ES-I3 (cell line): Measurements from ENCODE around the gene RTRAF.
A peak's percentile ranks its signal among the peaks of the same experiment; 100 is the strongest.

ENCODE experiments used
- H3K36me3 ChIP-seq: 2 replicates; pipeline ENCODE4 v1.6.1; 2013; ENCODE audit warnings: mild to moderate bottlenecking, low read length, control low read depth, moderate library complexity; ENCODE audit not compliant: insufficient read depth
- H3K4me1 ChIP-seq: 2 replicates; pipeline ENCODE4 v1.6.1; 2013; ENCODE audit warnings: mild to moderate bottlenecking, control low read depth, low read length; ENCODE audit not compliant: insufficient read depth
- H3K9ac ChIP-seq: 2 replicates; pipeline ENCODE4 v1.6.1; 2013; ENCODE audit warnings: low read depth, mild to moderate bottlenecking, low read length, moderate library complexity
- H3K9me3 ChIP-seq: 2 replicates; pipeline ENCODE4 v1.6.1; 2013; ENCODE audit warnings: mild to moderate bottlenecking, low read length, moderate library complexity; ENCODE audit not compliant: control insufficient read depth, insufficient read depth

The RTRAF gene

GRCh38 chr14:51972566-51972965, 16.8 kb upstream of the RTRAF start:
- H3K4me1 ChIP-seq: no peaks in the 10 kb centered on the region
- no peaks in the 10 kb centered on the region for H3K9me3 ChIP-seq
- H3K36me3 ChIP-seq: no peaks in the 10 kb centered on the region
- H3K9ac ChIP-seq: no peak overlapping the region

GRCh38 chr14:51977075-51977474, 12.3 kb upstream of the RTRAF start:
- H3K4me1 ChIP-seq: no peaks in the 10 kb centered on the region
- H3K36me3 ChIP-seq: no peaks in the 10 kb centered on the region
- no peaks in the 10 kb centered on the region for H3K9me3 ChIP-seq
- H3K9ac ChIP-seq: no peak overlapping the region

GRCh38 chr14:51978681-51979085, 10.7 kb upstream of the RTRAF start:
- H3K36me3 ChIP-seq: no peaks in the 10 kb centered on the region
- H3K4me1 ChIP-seq: no peaks in the 10 kb centered on the region
- no peak overlapping the region for H3K9ac ChIP-seq
- H3K9me3 ChIP-seq: no peaks in the 10 kb centered on the region

GRCh38 chr14:51979088-51979709, 10.1 kb upstream of the RTRAF start:
- Histone ChIP-seq H3K9ac (no peak overlapping the region), H3K4me1 (no peaks in the 10 kb centered on the region), H3K36me3 (no peaks in the 10 kb centered on the region), H3K9me3 (no peaks in the 10 kb centered on the region)

- Histone ChIP-seq H3K9me3 (no peaks in the 10 kb centered on the region), H3K4me1 (no peaks in the 10 kb centered on the region), H3K9ac (no peak overlapping the region), H3K36me3 (no peaks in the 10 kb centered on the region)
These were observed 8.0 kb upstream of the RTRAF start for GRCh38 chr14:51981218-51981854.

- H3K9me3 ChIP-seq: no peaks in the 10 kb centered on the region
- no peak overlapping the region for H3K9ac ChIP-seq
- no peaks in the 10 kb centered on the region for H3K4me1 ChIP-seq
- H3K36me3 ChIP-seq: peaks cover 4% of the 10 kb centered on the region
These were observed 1.1 kb upstream of the RTRAF start for GRCh38 chr14:51988221-51988620.

- peak overlapping the region; percentile 86 for H3K9ac ChIP-seq
These were observed 1.1 kb downstream of the RTRAF start for GRCh38 chr14:51990488-51990887.

GRCh38 chr14:51993285-51993920, 4.1 kb downstream of the RTRAF start:
- Histone ChIP-seq H3K9ac (no peak overlapping the region), H3K36me3 (peaks cover 4% of the 10 kb centered on the region), H3K4me1 (no peaks in the 10 kb centered on the region), H3K9me3 (no peaks in the 10 kb centered on the region)

More at GRCh38 chr14:51990488-51990887, 1.1 kb downstream of the RTRAF start:
- H3K9me3 ChIP-seq: no peaks in the 10 kb centered on the region
- no peaks in the 10 kb centered on the region for H3K4me1 ChIP-seq
- peaks cover 4% of the 10 kb centered on the region for H3K36me3 ChIP-seq

- H3K36me3 ChIP-seq: peaks cover 4% of the 10 kb centered on the region
These were observed 6.9 kb downstream of the RTRAF start for GRCh38 chr14:51996148-51996746.

GRCh38 chr14:51998348-51998747, 9.0 kb downstream of the RTRAF start:
- H3K9me3 ChIP-seq: no peaks in the 10 kb centered on the region
- H3K9ac ChIP-seq: no peak overlapping the region
- H3K36me3 ChIP-seq: peaks cover 16% of the 10 kb centered on the region
- no peaks in the 10 kb centered on the region for H3K4me1 ChIP-seq

More at GRCh38 chr14:51996148-51996746, 6.9 kb downstream of the RTRAF start:
- Histone ChIP-seq H3K4me1 (no peaks in the 10 kb centered on the region), H3K9ac (no peak overlapping the region), H3K9me3 (no peaks in the 10 kb centered on the region)

GRCh38 chr14:51999084-51999483, 9.7 kb downstream of the RTRAF start:
- Histone ChIP-seq H3K9ac (no peak overlapping the region), H3K4me1 (no peaks in the 10 kb centered on the region), H3K9me3 (no peaks in the 10 kb centered on the region), H3K36me3 (peaks cover 16% of the 10 kb centered on the region)

GRCh38 chr14:52000019-52000582, 10.8 kb downstream of the RTRAF start:
- Histone ChIP-seq H3K9me3 (no peaks in the 10 kb centered on the region), H3K9ac (no peak overlapping the region), H3K36me3 (peaks cover 16% of the 10 kb centered on the region), H3K4me1 (no peaks in the 10 kb centered on the region)

- Histone ChIP-seq H3K9ac (no peak overlapping the region), H3K36me3 (peaks cover 22% of the 10 kb centered on the region), H3K9me3 (no peaks in the 10 kb centered on the region), H3K4me1 (no peaks in the 10 kb centered on the region; the same call in 1 of the 2 replicates)
These were observed 11.3 kb downstream of the RTRAF start for GRCh38 chr14:52000696-52001095.

GRCh38 chr14:52002542-52002941, 13.2 kb downstream of the RTRAF start:
- Histone ChIP-seq H3K9me3 (no peaks in the 10 kb centered on the region), H3K36me3 (peaks cover 27% of the 10 kb centered on the region), H3K9ac (no peak overlapping the region), H3K4me1 (peaks cover 11% of the 10 kb centered on the region; the same call in 1 of the 2 replicates)
